Mammary epithelial cell (primary cell): Measurements from ENCODE around the gene CAP1.

Experiments
- CTCF ChIP-seq, 2 donors: IDR thresholded peaks in 1 of 2; conservative IDR thresholded peaks in 1 of 2; 2 replicates each; pipeline ENCODE4 v1.5.1; 2011 to 2012; ENCODE audit warnings: inconsistent platforms in 2 of 2, low read length in 2 of 2, mild to moderate bottlenecking in 2 of 2, control low read depth in 1 of 2, low read depth in 1 of 2; ENCODE audit not compliant: insufficient read depth in 1 of 2; ENCODE audit errors: extremely low read depth in 1 of 2
- EZH2 ChIP-seq: IDR thresholded peaks from 2 replicates; pipeline ENCODE4 v1.6.1; 2012; ENCODE audit warnings: low read length, inconsistent platforms, borderline replicate concordance

DNA sequence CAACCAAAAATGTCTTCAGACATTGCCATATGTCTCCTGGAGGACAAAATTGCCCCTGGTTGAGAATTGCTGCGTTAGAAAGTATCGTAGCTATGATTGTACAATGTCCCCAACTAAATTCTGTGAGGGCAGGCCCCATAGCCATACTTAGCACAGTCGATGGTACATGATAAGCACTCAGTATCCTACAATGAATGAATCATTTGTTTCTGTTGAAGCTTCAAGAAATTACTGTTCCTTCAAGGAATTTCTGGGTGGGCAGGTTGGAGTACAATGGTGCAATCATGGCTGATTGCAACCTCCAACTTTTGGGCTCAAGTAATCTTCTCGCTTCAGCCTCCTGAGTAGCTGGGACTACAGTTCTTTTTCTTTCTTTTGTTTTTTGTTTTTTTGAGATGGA is 4.7 kb downstream of the CAP1 start:
- TF ChIP-seq CTCF (conservative IDR thresholded peaks at IDR 0.05 in 1 of 2, IDR thresholded peaks at IDR 0.05 in 1 of 2; ENCODE audit: extremely low read depth in 1 of 2, insufficient read depth in 1 of 2, low read depth in 1 of 2, low read length in 2 of 2), result no peak
- TF ChIP-seq EZH2, result no peak
